Measurements from ENCODE around the gene SCG5. TPM values are rescaled to one million over a fixed set of nuclear protein-coding genes. Genes with fewer than 3 reads are reported as not detected.

Gene SCG5
- total and polyA plus RNA-seq, 4 donors: 2.9 to 13.4 (median 10.1) TPM

DNA sequence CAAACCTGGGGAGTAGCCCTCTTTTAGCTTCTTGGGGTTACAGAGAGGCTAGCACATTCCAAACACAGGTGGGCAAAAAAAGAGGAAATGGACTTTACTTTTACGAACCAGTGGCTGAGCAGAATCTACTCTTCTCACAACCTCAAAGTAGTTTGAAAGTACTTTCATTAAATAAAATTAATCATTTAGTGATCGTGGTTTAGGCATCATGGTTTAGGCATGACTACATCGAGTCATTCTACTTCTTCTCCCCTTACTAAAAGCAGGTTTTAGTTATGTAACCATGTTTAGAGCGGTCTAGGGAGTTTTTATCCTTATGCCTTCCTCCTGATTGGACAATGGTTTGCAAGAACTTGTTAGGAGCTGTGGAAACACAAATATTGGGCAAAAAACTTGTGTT is 73.8 kb downstream of the SCG5 start:
- Histone ChIP-seq H3K4me3 (ENCODE audit: low read depth in 1 of 3, low read length in 3 of 3) (no peak overlapping the region), H3K9me3 (ENCODE audit: control insufficient read depth in 4 of 4, low read length in 3 of 4) (peaks cover 0 to 2% (median 0%) of the 10 kb centered on the region in 4 donors), H3K27me3 (ENCODE audit: control insufficient read depth in 4 of 4, insufficient read depth in 4 of 4, low read length in 3 of 4) (peaks cover 0 to 20% (median 3%) of the 10 kb centered on the region in 4 donors), H3K9ac (ENCODE audit: low read depth in 1 of 2, low read length in 2 of 2) (no peak overlapping the region), H3K27ac (ENCODE audit: low read depth in 1 of 2, low read length in 2 of 2) (no peak overlapping the region), H3K4me1 (ENCODE audit: control insufficient read depth in 4 of 4, insufficient read depth in 4 of 4, low read length in 3 of 4) (peaks cover 11 to 26% (median 21%) of the 10 kb centered on the region in 4 donors), H3K36me3 (ENCODE audit: control insufficient read depth in 4 of 4, insufficient read depth in 3 of 4, low read depth in 1 of 4, low read length in 3 of 4) (no peaks in the 10 kb centered on the region)
- no peak for DNase-seq (ENCODE audit: low spot score)
- TF ChIP-seq, protein P1, sequence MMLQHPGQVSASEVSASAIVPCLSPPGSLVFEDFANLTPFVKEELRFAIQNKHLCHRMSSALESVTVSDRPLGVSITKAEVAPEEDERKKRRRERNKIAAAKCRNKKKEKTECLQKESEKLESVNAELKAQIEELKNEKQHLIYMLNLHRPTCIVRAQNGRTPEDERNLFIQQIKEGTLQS (IDR thresholded peaks at IDR 0.05): no peak
- no peak for TF ChIP-seq TAF1 (conservative IDR thresholded peaks at IDR 0.05)
- TF ChIP-seq, protein P2, sequence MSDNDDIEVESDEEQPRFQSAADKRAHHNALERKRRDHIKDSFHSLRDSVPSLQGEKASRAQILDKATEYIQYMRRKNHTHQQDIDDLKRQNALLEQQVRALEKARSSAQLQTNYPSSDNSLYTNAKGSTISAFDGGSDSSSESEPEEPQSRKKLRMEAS (IDR thresholded peaks at IDR 0.05): no peak
- TF ChIP-seq NR2F2 (IDR thresholded peaks at IDR 0.05): no peak
- no peak for TF ChIP-seq RAD21 (IDR thresholded peaks at IDR 0.05)
- no peak for TF ChIP-seq CTCF (IDR thresholded peaks at IDR 0.05; ENCODE audit: low read depth, low read length, missing input control)
- no peak for TF ChIP-seq HNF4G (IDR thresholded peaks at IDR 0.05)
- TF ChIP-seq HNF4A (conservative IDR thresholded peaks at IDR 0.05): no peak
- no peak for TF ChIP-seq REST (IDR thresholded peaks at IDR 0.05)
- WGBS: 86% methylated on average over 4 of the region's 4 CpGs

DNA sequence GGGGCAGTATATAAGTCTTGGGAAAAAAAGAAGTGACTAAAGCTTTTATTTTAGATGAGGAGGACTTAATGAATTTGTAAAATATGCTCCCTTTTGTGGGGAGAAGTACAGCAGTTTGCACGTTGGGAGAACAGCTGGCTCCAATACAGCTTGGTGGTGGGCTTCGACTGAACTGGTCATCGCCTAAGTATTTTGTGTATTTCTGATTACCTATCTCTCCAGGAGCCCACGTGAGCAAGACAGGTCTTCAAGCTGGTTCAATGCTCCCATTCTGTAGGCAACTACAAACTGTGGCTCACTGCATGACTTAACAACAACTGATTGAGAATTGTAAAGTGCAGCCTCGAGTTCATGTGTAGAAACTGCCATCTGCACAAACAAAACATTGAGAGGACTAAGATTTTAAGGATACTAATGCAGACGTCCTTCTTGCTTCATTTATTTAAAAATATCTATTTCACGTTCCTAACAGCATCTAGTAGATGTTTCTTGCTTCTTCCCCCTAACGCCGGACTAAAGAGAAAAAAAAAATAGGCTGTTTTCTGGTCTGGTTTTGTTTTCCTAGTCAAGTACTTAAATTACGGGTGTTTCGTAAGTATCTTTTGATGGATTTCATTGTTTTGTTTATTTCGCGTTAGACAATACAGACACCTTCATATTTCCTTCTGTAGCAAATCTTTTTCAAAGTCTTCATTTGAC is 74.9 kb downstream of the SCG5 start:
- H3K27me3 ChIP-seq (ENCODE audit: control insufficient read depth in 4 of 4, insufficient read depth in 4 of 4, low read length in 3 of 4): peaks cover 0 to 20% (median 3%) of the 10 kb centered on the region in 4 donors
- no peak for TF ChIP-seq YY1 (IDR thresholded peaks at IDR 0.05)
- H3K9ac ChIP-seq (ENCODE audit: low read depth in 1 of 2, low read length in 2 of 2): no peak overlapping the region
- DNase-seq (ENCODE audit: low spot score): no peak
- H3K9me3 ChIP-seq (ENCODE audit: control insufficient read depth in 4 of 4, low read length in 3 of 4): peaks cover 0 to 2% (median 0%) of the 10 kb centered on the region in 4 donors
- no peak overlapping the region for H3K27ac ChIP-seq (ENCODE audit: low read depth in 1 of 2, low read length in 2 of 2)
- no peak overlapping the region for H3K4me3 ChIP-seq (ENCODE audit: low read depth in 1 of 3, low read length in 3 of 3)
- H3K36me3 ChIP-seq (ENCODE audit: control insufficient read depth in 4 of 4, insufficient read depth in 3 of 4, low read depth in 1 of 4, low read length in 3 of 4): no peaks in the 10 kb centered on the region
- peaks cover 11 to 26% (median 21%) of the 10 kb centered on the region in 4 donors for H3K4me1 ChIP-seq (ENCODE audit: control insufficient read depth in 4 of 4, insufficient read depth in 4 of 4, low read length in 3 of 4)
- 39% methylated on average over 13 of the region's 13 CpGs for WGBS

- H3K27ac ChIP-seq (ENCODE audit: low read depth in 1 of 2, low read length in 2 of 2): no peak overlapping the region
- peak overlapping the region in 1 of 3 donors; percentile 61 for H3K4me3 ChIP-seq (ENCODE audit: low read depth in 1 of 3, low read length in 3 of 3)
- H3K27me3 ChIP-seq (ENCODE audit: control insufficient read depth in 4 of 4, insufficient read depth in 4 of 4, low read length in 3 of 4): peaks cover 0 to 20% (median 3%) of the 10 kb centered on the region in 4 donors
- no peak overlapping the region for H3K9ac ChIP-seq (ENCODE audit: low read depth in 1 of 2, low read length in 2 of 2)
- H3K4me1 ChIP-seq (ENCODE audit: control insufficient read depth in 4 of 4, insufficient read depth in 4 of 4, low read length in 3 of 4): peaks cover 11 to 26% (median 21%) of the 10 kb centered on the region in 4 donors
- peaks cover 0 to 2% (median 0%) of the 10 kb centered on the region in 4 donors for H3K9me3 ChIP-seq (ENCODE audit: control insufficient read depth in 4 of 4, low read length in 3 of 4)
- no peaks in the 10 kb centered on the region for H3K36me3 ChIP-seq (ENCODE audit: control insufficient read depth in 4 of 4, insufficient read depth in 3 of 4, low read depth in 1 of 4, low read length in 3 of 4)
- 16% methylated on average over 21 of the region's 21 CpGs for WGBS
- no peak for DNase-seq (ENCODE audit: low spot score)
- TF ChIP-seq, protein P3, sequence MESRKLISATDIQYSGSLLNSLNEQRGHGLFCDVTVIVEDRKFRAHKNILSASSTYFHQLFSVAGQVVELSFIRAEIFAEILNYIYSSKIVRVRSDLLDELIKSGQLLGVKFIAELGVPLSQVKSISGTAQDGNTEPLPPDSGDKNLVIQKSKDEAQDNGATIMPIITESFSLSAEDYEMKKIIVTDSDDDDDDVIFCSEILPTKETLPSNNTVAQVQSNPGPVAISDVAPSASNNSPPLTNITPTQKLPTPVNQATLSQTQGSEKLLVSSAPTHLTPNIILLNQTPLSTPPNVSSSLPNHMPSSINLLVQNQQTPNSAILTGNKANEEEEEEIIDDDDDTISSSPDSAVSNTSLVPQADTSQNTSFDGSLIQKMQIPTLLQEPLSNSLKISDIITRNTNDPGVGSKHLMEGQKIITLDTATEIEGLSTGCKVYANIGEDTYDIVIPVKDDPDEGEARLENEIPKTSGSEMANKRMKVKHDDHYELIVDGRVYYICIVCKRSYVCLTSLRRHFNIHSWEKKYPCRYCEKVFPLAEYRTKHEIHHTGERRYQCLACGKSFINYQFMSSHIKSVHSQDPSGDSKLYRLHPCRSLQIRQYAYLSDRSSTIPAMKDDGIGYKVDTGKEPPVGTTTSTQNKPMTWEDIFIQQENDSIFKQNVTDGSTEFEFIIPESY (IDR thresholded peaks at IDR 0.05): no peak
- TF ChIP-seq, protein P2 (IDR thresholded peaks at IDR 0.05): no peak
- TF ChIP-seq, protein P1 (IDR thresholded peaks at IDR 0.05): no peak
- TF ChIP-seq CTCF (IDR thresholded peaks at IDR 0.05; ENCODE audit: low read depth, low read length, missing input control): no peak
- TF ChIP-seq FOXA2 (IDR thresholded peaks at IDR 0.05): no peak
- no peak for TF ChIP-seq FOXA1 (IDR thresholded peaks at IDR 0.05)
- TF ChIP-seq HNF4G (IDR thresholded peaks at IDR 0.05): no peak
- no peak for TF ChIP-seq JUND (IDR thresholded peaks at IDR 0.05)
- no peak for TF ChIP-seq NR2F2 (IDR thresholded peaks at IDR 0.05)
Observed at GRCh38 chr15:32716915-32717425, 75.5 kb downstream of the SCG5 start.

All from liver (tissue), 9 donors.